Epithelial cell of proximal tubule (primary cell): ENCODE data around the gene RORB. TPM values are rescaled to one million over a fixed set of nuclear protein-coding genes. Genes with fewer than 3 reads are reported as not detected.

Experiments
- DNase-seq: peaks from one replicate; pipeline ENCODE4 v3.0.0-alpha.2; 2011; ENCODE audit warnings: low read depth
- H3K4me3 ChIP-seq: 2 replicates; pipeline ENCODE4 v1.5.1; 2011; ENCODE audit warnings: low read depth, mild to moderate bottlenecking, low read length
- total RNA-seq: library from RNA; depleted of rRNA; stranded (reverse); fragments of >200 nt; gene quantifications from 2 replicates; pipeline ENCODE4 v1.2.3, GENCODE V29; 2015
- TF ChIP-seq, protein P1 (sequence below): conservative IDR thresholded peaks from 2 replicates; pipeline ENCODE4 v1.5.1; 2012; ENCODE audit warnings: low read depth, mild to moderate bottlenecking, low read length

The RORB gene
- total RNA-seq, 1 donor from 2014 or later: not detected

DNA sequence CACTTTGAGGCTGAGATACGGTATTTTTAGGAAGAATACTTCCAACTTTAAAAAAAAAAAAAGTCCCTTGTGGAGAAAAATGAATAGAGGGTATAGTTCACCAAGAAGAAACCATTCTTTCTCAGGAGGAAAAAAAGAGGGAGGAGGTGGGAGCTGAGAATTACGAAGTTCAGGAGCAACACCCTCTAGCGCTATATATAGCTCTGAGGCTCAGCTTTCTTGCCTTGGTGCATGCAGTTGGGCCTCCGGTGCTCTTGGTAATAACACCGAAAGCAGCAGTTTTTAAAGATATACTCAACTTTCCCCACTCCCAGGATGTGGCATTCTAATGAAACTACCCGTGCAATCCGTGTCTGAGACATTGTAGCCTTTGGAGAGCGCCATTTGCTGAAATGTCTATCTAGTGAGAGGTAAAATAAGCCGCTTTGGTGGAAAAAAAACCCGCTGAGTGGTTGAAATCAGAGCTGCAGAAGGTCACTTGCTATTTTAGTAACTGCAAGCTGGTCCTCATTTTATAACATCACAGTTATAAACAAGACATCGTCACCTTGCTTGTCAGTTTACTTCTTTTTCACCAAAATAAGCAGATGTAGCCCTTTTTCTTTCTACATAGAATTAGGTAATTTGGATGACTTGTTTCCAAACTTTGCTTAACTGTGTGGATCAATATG lies 156.4 kb downstream of the RORB start:
- H3K4me3 ChIP-seq: no peak overlapping the region
- no peak for DNase-seq
- TF ChIP-seq, protein P1, sequence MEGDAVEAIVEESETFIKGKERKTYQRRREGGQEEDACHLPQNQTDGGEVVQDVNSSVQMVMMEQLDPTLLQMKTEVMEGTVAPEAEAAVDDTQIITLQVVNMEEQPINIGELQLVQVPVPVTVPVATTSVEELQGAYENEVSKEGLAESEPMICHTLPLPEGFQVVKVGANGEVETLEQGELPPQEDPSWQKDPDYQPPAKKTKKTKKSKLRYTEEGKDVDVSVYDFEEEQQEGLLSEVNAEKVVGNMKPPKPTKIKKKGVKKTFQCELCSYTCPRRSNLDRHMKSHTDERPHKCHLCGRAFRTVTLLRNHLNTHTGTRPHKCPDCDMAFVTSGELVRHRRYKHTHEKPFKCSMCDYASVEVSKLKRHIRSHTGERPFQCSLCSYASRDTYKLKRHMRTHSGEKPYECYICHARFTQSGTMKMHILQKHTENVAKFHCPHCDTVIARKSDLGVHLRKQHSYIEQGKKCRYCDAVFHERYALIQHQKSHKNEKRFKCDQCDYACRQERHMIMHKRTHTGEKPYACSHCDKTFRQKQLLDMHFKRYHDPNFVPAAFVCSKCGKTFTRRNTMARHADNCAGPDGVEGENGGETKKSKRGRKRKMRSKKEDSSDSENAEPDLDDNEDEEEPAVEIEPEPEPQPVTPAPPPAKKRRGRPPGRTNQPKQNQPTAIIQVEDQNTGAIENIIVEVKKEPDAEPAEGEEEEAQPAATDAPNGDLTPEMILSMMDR: no peak

GRCh38 chr9:74662674-74663073 lies 165.5 kb downstream of the RORB start:
- DNase-seq: no peak
- TF ChIP-seq, protein P1: no peak
- H3K4me3 ChIP-seq: no peak overlapping the region

- DNase-seq: no peak
- TF ChIP-seq, protein P1: no peak
- H3K4me3 ChIP-seq: no peak overlapping the region
Measured at GRCh38 chr9:74663439-74663838, 166.3 kb downstream of the RORB start.

- DNase-seq: no peak
- H3K4me3 ChIP-seq: no peak overlapping the region
- TF ChIP-seq, protein P1: no peak
Measured at GRCh38 chr9:74666625-74667316, 169.6 kb downstream of the RORB start.

DNA sequence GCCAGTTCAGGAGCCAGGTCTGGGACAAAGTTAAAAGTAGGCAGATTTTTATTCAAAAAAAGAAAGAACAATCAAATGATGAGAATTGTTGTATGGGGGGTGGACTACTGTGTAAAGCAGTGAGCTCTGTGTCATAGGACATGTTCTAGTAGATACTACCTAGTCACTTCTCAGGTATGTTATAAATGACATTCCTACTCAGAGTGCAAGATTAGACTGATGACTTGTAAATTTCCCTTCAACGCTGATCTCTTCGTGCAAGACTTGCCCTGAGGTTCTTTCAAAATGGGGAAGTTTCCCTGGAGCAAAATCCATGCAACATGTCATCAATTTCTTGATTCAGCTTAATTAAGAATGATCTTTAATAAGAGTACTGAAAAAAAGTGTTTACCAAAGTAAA lies 175.1 kb downstream of the RORB start:
- DNase-seq: no peak
- no peak overlapping the region for H3K4me3 ChIP-seq
- TF ChIP-seq, protein P1: no peak

DNA sequence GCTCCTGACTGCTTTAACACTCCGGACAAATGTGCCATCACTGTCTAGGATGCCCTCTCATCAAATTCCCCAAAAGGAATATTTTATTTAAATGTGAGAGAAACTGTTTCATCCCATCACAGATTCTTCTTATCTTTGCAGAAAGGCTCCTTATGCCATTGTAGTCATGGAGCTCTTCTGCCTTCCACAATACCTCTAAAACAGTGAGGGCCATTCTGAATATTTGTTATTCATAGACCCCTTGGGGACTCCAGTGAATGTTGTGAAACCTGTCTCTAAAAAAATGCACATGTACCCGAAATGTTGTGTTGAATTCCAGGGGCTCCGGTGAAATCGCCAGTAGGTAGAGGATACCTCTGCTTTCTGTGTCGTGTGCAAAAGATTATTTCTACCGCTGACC lies 176.9 kb downstream of the RORB start:
- H3K4me3 ChIP-seq: no peak overlapping the region
- no peak for DNase-seq
- TF ChIP-seq, protein P1: no peak

DNA sequence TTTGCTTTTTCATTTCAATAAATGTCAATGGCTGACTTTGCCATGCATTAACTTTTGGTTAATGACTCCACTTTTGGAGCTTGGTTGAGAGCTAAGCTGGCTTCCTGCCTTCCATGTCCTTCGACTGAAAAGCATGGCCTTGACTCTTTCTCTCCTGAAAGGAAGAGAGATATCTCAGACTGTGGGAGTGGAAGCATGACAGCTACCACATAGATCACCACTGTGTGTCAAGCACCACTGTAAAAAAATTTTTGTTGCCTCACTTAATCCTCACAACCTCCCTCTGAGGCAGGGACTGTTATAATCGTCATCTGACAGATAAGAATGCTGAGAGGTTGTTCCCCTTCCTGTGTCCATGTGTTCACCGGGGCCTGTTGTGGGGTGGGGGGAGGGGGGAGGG lies 184.8 kb downstream of the RORB start:
- no peak overlapping the region for H3K4me3 ChIP-seq
- TF ChIP-seq, protein P1: no peak
- DNase-seq: no peak
